Measurements from ENCODE around the gene TRIML1. TPM values are rescaled to one million over a fixed set of nuclear protein-coding genes. Genes with fewer than 3 reads are reported as not detected.

TRIML1 gene
- total and polyA plus RNA-seq, 10 of the 15 experiments (the other 5 are each of a cell fraction or from before 2014, with no cell fraction given), result not detected

DNA sequence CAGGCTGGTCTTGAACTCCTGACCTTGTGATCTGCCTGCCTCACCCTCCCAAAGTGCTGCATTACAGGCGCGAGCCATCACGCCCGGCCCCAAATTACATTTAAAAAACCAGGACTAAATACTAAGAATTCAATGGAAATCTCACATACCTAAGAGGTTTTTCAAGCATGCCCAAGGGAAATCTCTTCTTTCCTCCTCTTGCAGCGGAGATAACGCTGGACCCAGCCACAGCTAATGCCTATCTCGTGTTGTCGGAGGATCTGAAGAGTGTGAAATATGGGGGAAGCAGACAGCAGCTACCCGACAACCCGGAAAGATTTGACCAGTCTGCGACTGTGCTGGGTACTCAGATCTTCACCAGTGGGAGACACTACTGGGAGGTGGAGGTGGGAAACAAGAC is 7.4 kb downstream of the TRIML1 start (continued):
- TF ChIP-seq IKZF1 (conservative IDR thresholded peaks at IDR 0.05) (no peak), STAT1 (conservative IDR thresholded peaks at IDR 0.05) (no peak), SIN3A (IDR thresholded peaks at IDR 0.05; ENCODE audit: low read depth, low read length) (no peak), SUZ12 (IDR thresholded peaks at IDR 0.05; ENCODE audit: unreplicated experiment) (no peak)
- TF ChIP-seq, protein P1, sequence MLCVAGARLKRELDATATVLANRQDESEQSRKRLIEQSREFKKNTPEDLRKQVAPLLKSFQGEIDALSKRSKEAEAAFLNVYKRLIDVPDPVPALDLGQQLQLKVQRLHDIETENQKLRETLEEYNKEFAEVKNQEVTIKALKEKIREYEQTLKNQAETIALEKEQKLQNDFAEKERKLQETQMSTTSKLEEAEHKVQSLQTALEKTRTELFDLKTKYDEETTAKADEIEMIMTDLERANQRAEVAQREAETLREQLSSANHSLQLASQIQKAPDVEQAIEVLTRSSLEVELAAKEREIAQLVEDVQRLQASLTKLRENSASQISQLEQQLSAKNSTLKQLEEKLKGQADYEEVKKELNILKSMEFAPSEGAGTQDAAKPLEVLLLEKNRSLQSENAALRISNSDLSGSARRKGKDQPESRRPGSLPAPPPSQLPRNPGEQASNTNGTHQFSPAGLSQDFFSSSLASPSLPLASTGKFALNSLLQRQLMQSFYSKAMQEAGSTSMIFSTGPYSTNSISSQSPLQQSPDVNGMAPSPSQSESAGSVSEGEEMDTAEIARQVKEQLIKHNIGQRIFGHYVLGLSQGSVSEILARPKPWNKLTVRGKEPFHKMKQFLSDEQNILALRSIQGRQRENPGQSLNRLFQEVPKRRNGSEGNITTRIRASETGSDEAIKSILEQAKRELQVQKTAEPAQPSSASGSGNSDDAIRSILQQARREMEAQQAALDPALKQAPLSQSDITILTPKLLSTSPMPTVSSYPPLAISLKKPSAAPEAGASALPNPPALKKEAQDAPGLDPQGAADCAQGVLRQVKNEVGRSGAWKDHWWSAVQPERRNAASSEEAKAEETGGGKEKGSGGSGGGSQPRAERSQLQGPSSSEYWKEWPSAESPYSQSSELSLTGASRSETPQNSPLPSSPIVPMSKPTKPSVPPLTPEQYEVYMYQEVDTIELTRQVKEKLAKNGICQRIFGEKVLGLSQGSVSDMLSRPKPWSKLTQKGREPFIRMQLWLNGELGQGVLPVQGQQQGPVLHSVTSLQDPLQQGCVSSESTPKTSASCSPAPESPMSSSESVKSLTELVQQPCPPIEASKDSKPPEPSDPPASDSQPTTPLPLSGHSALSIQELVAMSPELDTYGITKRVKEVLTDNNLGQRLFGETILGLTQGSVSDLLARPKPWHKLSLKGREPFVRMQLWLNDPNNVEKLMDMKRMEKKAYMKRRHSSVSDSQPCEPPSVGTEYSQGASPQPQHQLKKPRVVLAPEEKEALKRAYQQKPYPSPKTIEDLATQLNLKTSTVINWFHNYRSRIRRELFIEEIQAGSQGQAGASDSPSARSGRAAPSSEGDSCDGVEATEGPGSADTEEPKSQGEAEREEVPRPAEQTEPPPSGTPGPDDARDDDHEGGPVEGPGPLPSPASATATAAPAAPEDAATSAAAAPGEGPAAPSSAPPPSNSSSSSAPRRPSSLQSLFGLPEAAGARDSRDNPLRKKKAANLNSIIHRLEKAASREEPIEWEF (IDR thresholded peaks at IDR 0.05; ENCODE audit: insufficient replicate concordance, low read depth, low read length), result no peak
- TF ChIP-seq, protein P2, sequence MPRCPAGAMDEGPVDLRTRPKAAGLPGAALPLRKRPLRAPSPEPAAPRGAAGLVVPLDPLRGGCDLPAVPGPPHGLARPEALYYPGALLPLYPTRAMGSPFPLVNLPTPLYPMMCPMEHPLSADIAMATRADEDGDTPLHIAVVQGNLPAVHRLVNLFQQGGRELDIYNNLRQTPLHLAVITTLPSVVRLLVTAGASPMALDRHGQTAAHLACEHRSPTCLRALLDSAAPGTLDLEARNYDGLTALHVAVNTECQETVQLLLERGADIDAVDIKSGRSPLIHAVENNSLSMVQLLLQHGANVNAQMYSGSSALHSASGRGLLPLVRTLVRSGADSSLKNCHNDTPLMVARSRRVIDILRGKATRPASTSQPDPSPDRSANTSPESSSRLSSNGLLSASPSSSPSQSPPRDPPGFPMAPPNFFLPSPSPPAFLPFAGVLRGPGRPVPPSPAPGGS (IDR thresholded peaks at IDR 0.05; ENCODE audit: borderline replicate concordance, insufficient read depth, low read depth, low read length, poor library complexity, severe bottlenecking), result no peak
- TF ChIP-seq, protein P3, sequence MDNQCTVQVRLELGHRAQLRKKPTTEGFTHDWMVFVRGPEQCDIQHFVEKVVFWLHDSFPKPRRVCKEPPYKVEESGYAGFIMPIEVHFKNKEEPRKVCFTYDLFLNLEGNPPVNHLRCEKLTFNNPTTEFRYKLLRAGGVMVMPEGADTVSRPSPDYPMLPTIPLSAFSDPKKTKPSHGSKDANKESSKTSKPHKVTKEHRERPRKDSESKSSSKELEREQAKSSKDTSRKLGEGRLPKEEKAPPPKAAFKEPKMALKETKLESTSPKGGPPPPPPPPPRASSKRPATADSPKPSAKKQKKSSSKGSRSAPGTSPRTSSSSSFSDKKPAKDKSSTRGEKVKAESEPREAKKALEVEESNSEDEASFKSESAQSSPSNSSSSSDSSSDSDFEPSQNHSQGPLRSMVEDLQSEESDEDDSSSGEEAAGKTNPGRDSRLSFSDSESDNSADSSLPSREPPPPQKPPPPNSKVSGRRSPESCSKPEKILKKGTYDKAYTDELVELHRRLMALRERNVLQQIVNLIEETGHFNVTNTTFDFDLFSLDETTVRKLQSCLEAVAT (IDR thresholded peaks at IDR 0.05), result no peak

All from GM12878 (cell line).